C4-2B (cell line): ENCODE measurements around the gene AGBL4.

Experiments used
- H3K27ac ChIP-seq: fragments of 450-650 bp; 2 replicates; pipeline ENCODE4 v1.5.1; 2017
- CTCF ChIP-seq: fragments of 450-650 bp; conservative IDR thresholded peaks from 2 replicates; pipeline ENCODE4 v1.5.1; 2017; ENCODE audit warnings: mild to moderate bottlenecking
- ZFX ChIP-seq: fragments of 450-650 bp; IDR thresholded peaks from 2 replicates; pipeline ENCODE4 v1.6.1; 2017

Gene AGBL4

GRCh38 chr1:48676376-48676775 is 1347.4 kb downstream of the AGBL4 start:
- TF ChIP-seq CTCF (no peak), ZFX (no peak)
- H3K27ac ChIP-seq: no peak overlapping the region

- H3K27ac ChIP-seq: no peak overlapping the region
- TF ChIP-seq ZFX: no peak
- TF ChIP-seq CTCF: no peak
Observed at GRCh38 chr1:48675251-48675650, 1348.5 kb downstream of the AGBL4 start.

DNA sequence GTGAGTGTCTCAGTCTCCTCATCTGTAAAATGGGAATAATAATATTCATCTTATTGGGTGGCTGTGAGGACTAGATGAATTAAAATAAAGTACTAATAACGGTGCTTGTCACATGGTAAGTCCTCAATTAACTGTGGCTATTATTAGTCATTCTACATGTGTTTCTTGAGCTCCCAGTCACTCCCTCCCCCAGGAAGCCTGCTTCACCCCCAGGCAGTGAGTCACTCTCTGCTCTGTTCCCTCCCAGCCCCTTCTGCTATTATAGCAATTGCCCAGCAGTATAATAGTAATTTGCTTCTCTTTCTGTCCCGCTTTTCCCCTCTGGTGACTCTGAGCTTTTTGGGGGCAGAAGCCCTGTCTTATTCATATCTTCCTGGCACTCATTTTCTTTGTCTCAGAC is 1349.1 kb downstream of the AGBL4 start:
- TF ChIP-seq ZFX (no peak), CTCF (no peak)
- no peak overlapping the region for H3K27ac ChIP-seq

DNA sequence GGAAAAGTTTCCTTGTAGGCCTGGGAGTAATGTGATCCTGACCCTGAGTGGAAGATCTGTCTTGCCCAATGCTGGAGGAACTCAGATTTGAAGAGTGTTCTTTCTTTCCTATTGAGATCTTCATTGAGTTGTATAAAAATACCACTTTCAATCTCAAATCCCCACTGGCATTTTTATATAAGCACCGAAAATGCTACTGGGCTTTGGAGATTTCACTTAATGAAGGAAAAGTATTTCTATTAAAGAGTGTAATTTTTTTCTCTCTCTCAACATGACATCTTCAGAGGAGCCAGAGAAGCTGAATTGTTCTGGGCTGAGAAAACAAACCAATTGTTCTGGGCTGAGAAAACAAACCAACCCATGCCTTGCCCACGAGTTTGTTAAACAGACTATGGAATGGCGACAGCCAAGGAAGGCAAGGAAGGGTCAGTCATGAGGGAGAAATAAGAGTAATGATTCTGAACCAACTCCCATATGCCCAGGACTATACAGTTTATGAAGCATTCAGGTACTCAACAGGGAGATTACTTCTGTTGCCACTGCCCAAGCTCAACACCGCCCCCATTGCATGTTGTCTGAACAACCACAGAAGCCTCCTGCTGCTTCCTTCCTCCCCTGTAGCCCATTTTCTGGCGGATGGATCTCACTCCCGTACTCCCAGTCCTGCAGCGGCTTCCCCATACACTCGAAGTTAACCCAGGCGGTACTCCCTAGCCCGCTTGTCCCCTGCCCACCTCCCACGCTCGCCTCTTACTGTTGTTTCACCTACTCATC is 1350.2 kb downstream of the AGBL4 start:
- peak; percentile 31 for TF ChIP-seq CTCF
- TF ChIP-seq ZFX: no peak
- H3K27ac ChIP-seq: no peak overlapping the region

DNA sequence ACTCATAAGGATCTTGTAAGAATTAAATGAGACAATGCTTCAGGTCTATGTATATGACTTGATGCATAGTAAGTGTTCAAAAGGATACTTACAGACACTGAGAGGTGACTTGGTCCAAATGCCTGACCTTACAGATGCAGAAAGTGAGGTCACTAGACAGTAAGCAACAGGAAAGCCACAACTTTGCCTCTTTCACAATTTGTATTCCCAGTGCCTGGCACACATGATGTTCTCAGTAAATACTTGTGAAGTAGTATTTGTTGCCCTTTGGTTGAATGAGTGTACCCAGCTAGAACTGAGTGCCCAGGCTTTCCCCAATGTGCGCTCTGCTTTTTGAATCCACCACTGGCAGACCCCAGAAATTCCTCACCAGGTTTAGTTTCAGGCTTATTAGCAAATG is 1352.2 kb downstream of the AGBL4 start:
- no peak overlapping the region for H3K27ac ChIP-seq
- TF ChIP-seq CTCF (no peak), ZFX (no peak)

DNA sequence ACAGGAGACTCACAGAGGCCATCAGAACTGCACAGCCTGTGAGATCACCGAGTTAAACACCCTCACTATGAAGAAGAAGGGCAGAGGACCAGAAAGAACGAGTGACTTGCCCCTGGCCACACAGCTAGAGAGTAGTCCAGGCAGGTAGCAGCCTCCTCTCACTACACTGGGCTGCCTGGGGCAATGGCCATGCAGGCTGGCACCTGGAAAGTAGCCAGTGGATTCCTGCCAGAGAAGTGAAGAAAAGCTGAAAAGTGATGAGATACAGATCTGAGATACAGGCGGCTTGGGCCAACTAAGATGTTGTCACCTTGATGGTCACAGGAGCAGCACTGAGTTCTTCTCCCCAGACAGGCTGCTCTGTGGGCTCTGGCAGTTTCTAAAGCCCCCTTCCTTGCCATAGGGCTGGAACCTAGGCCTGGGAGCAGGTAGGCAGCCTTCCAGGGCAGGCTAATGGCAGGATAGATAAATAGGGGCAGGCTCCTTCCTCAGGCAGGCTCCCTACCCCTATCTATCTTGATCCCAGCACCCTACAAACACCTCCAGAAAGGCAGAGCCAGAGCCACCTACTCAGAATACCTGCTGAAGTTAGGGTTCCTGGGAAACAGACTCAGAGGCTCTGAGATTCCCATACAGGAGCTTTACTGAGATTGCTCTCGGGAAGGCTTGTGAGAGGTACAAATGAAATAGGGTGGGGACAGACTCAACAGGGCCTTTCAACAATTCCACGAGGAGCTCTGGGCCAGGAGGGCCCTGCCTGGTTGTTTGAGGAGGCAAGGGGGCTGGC is 1353.3 kb downstream of the AGBL4 start:
- no peak overlapping the region for H3K27ac ChIP-seq
- no peak for TF ChIP-seq ZFX
- no peak for TF ChIP-seq CTCF

GRCh38 chr1:48668339-48668738 is 1355.4 kb downstream of the AGBL4 start:
- TF ChIP-seq ZFX: no peak
- TF ChIP-seq CTCF: no peak
- no peak overlapping the region for H3K27ac ChIP-seq
